HG03095 (cell line): ENCODE data around the gene PEMT.

ENCODE experiments used
- ATAC-seq: cut with Tn5 transposase; IDR thresholded peaks from one replicate; pipeline ENCODE4 v1.9.1; 2021; ENCODE audit warnings: moderate library complexity; ENCODE audit not compliant: unreplicated experiment

Gene PEMT

GRCh38 chr17:17505151-17505550, 86.4 kb downstream of the PEMT start:
- ATAC-seq, result no peak

DNA sequence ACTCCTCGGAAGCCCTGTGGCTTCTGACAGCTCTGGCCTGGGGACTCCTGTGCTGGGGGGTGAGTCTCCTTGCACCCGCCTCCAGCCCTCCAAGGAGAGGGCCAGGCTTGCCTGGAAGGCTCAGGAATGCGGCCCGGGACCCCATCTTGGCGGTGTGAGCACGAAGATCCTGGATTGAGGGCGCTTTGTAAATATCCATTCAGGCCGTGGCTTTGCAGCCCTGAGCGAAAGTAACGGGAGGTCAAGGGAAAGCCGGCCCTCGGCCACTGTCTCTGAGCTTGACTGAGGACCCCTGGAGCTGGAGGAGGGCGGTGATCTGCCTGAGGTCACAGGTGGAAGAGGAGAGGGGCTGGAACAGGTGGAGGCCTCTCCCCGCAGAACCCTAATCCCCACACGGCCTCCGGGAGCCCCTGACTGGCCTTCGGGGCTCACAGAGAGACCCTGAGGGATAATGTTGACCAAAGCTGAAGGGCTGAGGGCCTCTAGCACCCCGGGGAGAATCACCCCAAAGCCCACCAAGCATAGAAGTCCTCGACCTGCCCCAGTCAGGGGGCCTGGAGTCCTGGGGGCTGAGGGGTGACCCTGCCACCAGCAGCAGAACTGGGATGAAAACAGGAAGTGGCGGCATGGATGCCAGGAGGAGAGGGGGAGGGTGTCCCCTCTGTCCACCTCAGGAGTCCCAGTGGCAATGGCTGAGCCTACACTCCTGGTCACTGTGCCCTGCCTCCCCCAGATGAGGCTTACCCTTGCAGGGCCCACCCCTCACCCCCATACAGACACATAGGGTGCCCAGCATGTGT, 87.0 kb downstream of the PEMT start:
- ATAC-seq, result no peak

DNA sequence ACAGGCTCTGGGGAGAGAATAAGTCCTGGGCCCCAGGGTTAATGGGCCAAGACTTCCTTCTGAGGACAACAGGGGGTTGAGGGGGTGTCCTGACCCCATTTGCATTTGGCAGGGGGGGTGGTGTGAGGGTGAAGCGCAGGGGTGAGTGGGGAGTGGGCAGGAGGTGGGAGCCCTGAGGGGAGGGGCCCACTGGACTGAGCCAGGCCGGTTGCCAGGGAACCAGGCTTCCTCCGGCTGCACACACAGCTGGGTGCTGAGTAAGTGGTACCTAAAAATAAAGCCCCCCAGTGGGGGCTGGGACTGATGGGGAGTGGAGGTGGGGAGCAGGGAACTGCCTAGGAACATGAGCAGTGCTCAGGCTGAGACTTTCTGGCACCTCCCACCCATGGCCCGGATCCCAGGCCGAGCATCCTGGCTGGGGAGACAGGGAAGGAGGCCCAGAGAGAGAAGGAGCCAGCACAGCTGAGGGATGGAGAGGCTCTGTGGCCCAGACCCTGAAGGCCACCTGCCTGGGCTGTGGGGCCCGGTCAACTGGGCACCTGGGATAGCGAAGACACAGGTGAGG, 87.9 kb downstream of the PEMT start:
- no peak for ATAC-seq

- ATAC-seq, result no peak
Measured at GRCh38 chr17:17502741-17503565, 88.6 kb downstream of the PEMT start.

- no peak for ATAC-seq
Measured at GRCh38 chr17:17500999-17501605, 90.4 kb downstream of the PEMT start.

DNA sequence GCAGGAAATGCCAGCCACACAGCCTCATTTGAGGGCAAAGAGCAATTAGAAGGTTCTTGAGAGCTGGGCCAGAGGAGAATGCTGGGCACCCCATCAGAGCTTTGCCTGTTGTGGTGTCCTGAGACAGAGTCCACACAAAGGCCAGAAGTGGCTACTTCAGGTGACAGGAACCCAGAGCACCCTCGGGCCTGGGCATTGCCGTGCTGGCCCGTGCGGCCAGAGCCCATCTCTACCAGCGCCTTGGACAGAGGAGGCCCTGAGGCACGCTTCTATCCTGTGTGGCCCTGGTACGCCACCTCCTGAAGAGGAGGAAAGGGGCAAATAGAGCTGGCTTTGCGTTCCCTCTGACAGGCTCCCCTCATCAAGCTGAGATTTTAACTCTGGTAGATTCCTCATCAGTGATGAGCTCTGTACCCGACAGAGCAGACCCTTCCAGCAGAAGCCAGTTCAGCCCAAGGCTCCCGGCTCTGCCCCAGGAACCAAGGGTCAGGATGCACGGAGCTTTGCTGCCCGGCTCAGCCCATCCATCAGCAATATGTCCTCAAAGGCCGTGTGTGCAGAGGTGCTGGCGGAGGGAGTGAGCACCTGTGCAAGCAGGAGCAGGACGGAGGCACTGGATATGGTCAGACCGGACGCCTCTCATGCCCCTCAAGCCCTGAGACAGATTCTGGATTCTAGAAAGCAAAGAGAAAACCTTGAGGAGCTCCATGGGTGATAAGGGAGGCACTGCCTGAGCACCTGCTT, 91.9 kb downstream of the PEMT start:
- no peak for ATAC-seq

GRCh38 chr17:17498606-17499301, 92.8 kb downstream of the PEMT start:
- ATAC-seq, result no peak

DNA sequence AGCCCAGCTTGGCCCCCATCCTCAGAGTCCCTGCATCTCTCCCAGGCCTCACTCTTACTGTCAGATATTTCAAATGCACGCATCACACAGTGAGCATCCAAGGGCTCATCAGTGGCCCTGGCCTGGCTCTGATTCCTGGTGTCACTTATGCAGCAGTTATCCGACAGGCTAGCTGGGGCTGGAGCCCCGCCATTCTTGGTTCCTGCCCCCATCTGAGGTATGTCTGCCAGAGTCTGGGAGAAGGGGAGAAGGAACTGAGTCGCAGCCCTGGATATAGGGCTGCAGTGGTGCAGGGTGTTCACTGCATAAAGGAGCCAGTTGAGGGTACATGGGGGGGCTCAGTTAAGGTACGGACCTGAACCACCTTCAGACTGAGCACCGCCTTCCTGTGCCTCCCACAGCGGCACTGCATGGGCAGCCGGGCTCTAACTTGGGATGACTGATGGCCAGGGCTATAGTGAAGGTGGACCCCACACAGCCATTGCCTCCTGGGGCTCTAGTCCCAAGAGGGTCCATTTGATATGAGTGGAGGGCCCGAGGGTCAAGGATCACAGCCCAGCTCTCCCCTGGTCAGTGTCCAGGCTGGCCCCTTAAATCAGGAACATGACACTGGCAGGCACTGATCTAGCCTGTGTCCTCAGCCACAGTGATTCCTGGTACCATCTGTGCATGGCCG, 93.5 kb downstream of the PEMT start:
- ATAC-seq, result no peak

GRCh38 chr17:17497065-17497844, 94.3 kb downstream of the PEMT start:
- ATAC-seq, result no peak

DNA sequence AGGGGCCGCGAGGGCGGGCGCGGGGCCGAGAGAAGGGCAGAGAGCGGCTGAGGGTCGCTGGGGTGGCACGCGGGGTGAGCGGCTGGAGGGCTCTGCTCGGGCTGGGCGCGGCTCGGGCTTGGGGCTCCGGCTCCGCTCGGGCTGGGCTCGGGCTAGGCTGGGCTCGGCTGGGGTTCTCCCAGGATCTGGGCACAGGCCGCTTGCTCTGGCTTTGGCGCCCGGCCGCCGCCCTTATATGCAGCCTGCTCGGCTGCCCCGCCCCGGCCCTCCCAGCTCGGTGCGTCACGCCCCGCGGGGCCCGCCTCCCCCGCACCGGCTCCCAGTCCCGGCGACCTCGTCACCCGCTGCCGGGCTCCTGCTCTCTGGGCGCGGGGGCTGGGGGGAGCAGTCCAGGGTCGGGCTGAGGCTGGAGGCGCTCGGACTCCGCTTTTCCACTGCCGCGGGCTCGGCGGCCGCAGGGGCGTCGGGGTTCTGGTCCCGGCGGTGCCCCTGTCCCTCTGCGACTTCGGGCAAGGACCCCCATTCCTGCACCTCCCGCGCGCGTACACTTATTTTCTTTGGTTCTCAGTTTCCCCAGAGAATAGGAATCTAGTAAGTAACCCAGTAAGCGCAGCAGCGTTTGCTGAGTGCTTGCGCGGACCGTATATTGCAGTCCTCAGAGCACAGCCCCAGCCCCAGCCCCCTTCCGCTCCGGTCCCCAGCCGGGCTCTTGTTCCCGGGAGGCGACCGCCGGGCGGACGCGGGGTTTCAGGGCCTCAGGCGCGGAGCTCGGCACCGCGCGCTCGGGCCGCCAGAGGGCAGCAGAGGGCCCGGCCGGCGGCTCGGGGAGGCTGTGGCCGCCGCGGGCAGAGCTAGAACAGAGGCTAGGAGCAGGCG, 95.1 kb downstream of the PEMT start, which contains the start of gene RASD1:
TSS of gene RASD1 (minus strand) at position 207 of the 876 bp plus-strand sequence. CDS start 214 bp downstream, outside the sequence.
- peak; percentile 72 for ATAC-seq

- no peak for ATAC-seq
Measured at GRCh38 chr17:17495536-17496188, 95.8 kb downstream of the PEMT start.

DNA sequence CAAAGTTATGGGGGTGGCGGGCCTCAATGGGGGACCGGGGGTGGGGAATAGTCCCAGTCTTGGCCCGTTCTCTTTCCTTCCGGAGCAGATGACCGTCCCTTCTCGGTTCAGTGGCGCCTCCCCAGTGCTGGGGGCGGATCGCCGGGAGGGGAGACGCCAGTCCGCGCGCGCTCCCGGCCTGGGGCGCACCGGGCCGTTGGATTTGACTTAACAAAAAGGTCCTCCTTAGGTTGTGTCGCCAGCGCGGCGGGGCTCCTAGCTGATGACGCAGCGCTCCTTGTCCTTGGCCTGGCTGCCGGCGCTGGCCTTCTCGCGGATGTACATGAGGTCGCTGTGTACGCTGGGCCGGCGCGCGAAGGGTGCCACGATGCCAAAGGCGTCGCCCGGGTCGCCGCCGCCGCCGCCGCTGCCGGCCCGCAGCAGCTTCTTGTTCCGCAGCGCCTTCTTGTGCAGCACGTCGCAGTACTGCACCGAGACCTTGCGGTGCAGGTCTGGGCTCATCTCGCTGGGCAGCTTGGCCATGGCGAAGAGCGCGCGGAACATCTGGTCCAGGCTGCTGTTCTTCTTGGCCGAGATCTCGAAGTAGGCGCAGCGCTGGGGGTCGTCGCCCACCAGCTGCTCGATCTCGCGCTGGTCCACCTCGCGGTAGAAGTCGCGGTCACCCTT, 96.5 kb downstream of the PEMT start:
- ATAC-seq, result no peak

GRCh38 chr17:17494499-17494869, 97.0 kb downstream of the PEMT start:
- ATAC-seq, result no peak

DNA sequence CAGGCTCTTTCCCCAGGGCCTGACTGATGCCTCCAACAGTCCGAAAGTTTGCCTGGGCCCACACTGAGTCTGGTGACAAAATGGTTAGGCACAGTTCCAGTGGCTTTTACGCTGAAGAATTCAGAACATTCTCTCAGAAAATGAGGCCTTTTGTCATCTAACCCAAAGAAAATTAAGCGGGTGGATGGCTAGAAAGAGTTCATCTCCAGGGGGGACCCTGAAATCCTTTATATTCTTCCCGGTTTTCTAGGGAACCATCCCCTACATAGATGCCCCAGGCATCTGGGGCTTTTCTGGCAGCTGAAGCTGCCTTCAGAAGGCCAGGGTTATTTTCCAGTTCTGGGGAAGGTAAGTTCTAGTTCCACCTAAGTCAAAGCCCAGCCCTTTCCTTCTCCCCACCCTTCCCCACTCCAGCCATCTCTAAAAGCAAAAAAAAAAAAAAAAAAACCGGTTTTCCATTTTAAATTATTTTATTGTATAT, 97.5 kb downstream of the PEMT start:
- ATAC-seq, result no peak

- no peak for ATAC-seq
Measured at GRCh38 chr17:17493249-17493985, 98.1 kb downstream of the PEMT start.

GRCh38 chr17:17492571-17492970, 98.9 kb downstream of the PEMT start:
- ATAC-seq, result no peak
